D721Med (cell line): Measurements from ENCODE around the gene CSTPP1.
A peak's percentile ranks its signal among the peaks of the same experiment; 100 is the strongest.

Experiments
- DNase-seq: peaks from one replicate; pipeline ENCODE4 v3.0.0; 2011; ENCODE audit warnings: low spot score; ENCODE audit not compliant: insufficient read length
- FAIRE-seq: peaks from 2 replicates; lab custom pipeline; 2011; peaks lifted over from hg19 to GRCh38; lab: Jason Lieb, UNC
- CTCF ChIP-seq: IDR thresholded peaks from 2 replicates; pipeline ENCODE4 v1.5.1; 2012; ENCODE audit warnings: mild to moderate bottlenecking, control low read depth; ENCODE audit not compliant: insufficient read depth; ENCODE audit errors: missing control alignments

The CSTPP1 gene

GRCh38 chr11:47183969-47184368 is 247.4 kb downstream of the CSTPP1 start:
- no peak for DNase-seq
- no peak for FAIRE-seq
- TF ChIP-seq CTCF, result no peak

- no peak for TF ChIP-seq CTCF
- DNase-seq (no peak), FAIRE-seq (no peak)
Measured at GRCh38 chr11:47184711-47185304, 248.2 kb downstream of the CSTPP1 start.

GRCh38 chr11:47185305-47186075 is 248.9 kb downstream of the CSTPP1 start:
- no peak for FAIRE-seq

GRCh38 chr11:47186076-47186699 is 249.6 kb downstream of the CSTPP1 start, which contains the start of gene PACSIN3:
Gene PACSIN3, minus strand, starts transcription at chr11:47186434. Its CDS starts 3,707 bp downstream, at chr11:47182727.
- TF ChIP-seq CTCF, result no peak
- DNase-seq (no peak), FAIRE-seq (no peak)

More at GRCh38 chr11:47185305-47186075, 248.9 kb downstream of the CSTPP1 start:
- no peak for TF ChIP-seq CTCF
- DNase-seq, result no peak

- FAIRE-seq (no peak), DNase-seq (peak; percentile 65)
- TF ChIP-seq CTCF, result no peak
Measured at GRCh38 chr11:47186700-47187695, 250.4 kb downstream of the CSTPP1 start.

GRCh38 chr11:47187723-47188122 is 251.2 kb downstream of the CSTPP1 start:
- no peak for FAIRE-seq

More at GRCh38 chr11:47187723-47188122, 251.2 kb downstream of the CSTPP1 start:
- TF ChIP-seq CTCF, result no peak
- no peak for DNase-seq
